Effector memory CD8-positive, alpha-beta T cell (primary cell): ENCODE measurements around the gene PTBP3.
"Not testable (repeated sequence)": the region's sequence is repeated elsewhere in the genome, so short reads cannot be mapped to it uniquely, and the experiment has no call there.

ENCODE experiments used
- ATAC-seq: fragments of 150-1000 bp; cut with Tn5 transposase; replicated peaks from 2 replicates; pipeline ENCODE4 v1.10.0; 2021; ENCODE audit warnings: mild to moderate bottlenecking, moderate library complexity
- DNase-seq, 3 experiments: peaks; one replicate each; pipeline ENCODE4 v3.0.0; 2021
- H3K27ac Mint-ChIP-seq, 2 donors: one replicate each; pipeline ENCODE4 v1.8.0; 2022; ENCODE audit warnings: mild to moderate bottlenecking in 2 of 2, mixed read lengths in 2 of 2, moderate library complexity in 2 of 2
- H3K27me3 Mint-ChIP-seq, 2 donors: one replicate each; pipeline ENCODE4 v1.8.0; 2022; ENCODE audit warnings: mixed read lengths in 2 of 2
- H3K36me3 Mint-ChIP-seq: one replicate; pipeline ENCODE4 v1.8.0; 2022; ENCODE audit warnings: mild to moderate bottlenecking, moderate library complexity, mixed read lengths; ENCODE audit not compliant: insufficient read depth
- H3K4me1 Mint-ChIP-seq, 2 donors: one replicate each; pipeline ENCODE4 v1.8.0; 2022; ENCODE audit warnings: low read depth in 2 of 2, mixed read lengths in 2 of 2
- H3K4me3 Mint-ChIP-seq, 2 donors: one replicate each; pipeline ENCODE4 v1.8.0; 2022; ENCODE audit warnings: mild to moderate bottlenecking in 2 of 2, mixed read lengths in 2 of 2, moderate library complexity in 2 of 2
- H3K9me3 Mint-ChIP-seq, 2 donors: one replicate each; pipeline ENCODE4 v1.8.0; 2022; ENCODE audit warnings: mixed read lengths in 2 of 2

The PTBP3 gene

GRCh38 chr9:112267086-112267485, 66.3 kb downstream of the PTBP3 start:
- Mint-ChIP-seq H3K4me1 (peaks cover 16 to 45% of the 10 kb centered on the region in 2 donors), H3K36me3 (peaks cover 35% of the 10 kb centered on the region)
- not testable (repeated sequence) for H3K4me3 Mint-ChIP-seq, ATAC-seq, DNase-seq, H3K9me3 Mint-ChIP-seq, H3K27me3 Mint-ChIP-seq, H3K27ac Mint-ChIP-seq

- Mint-ChIP-seq H3K27me3 (no peaks in the 10 kb centered on the region), H3K4me3 (no peak overlapping the region), H3K36me3 (peaks cover 32% of the 10 kb centered on the region), H3K9me3 (no peaks in the 10 kb centered on the region), H3K27ac (no peak overlapping the region), H3K4me1 (peaks cover 20 to 53% of the 10 kb centered on the region in 2 donors)
- ATAC-seq = no peak
- no peak for DNase-seq
These were observed 68.0 kb downstream of the PTBP3 start for GRCh38 chr9:112265391-112265790.

- H3K36me3 Mint-ChIP-seq = peaks cover 21% of the 10 kb centered on the region
- H3K27ac Mint-ChIP-seq = peak overlapping the region in 1 of 2 donors; percentile 10
- peaks cover 20 to 57% of the 10 kb centered on the region in 2 donors for H3K4me1 Mint-ChIP-seq
- ATAC-seq = no peak
- H3K4me3 Mint-ChIP-seq = no peak overlapping the region
- no peaks in the 10 kb centered on the region for H3K9me3 Mint-ChIP-seq
- no peak for DNase-seq
- no peaks in the 10 kb centered on the region for H3K27me3 Mint-ChIP-seq
These were observed 70.8 kb downstream of the PTBP3 start for GRCh38 chr9:112262577-112262976.

- no peak overlapping the region for H3K4me3 Mint-ChIP-seq
- ATAC-seq (no peak), DNase-seq (no peak)
- peak overlapping the region; percentile 1 to 3 for H3K27ac Mint-ChIP-seq
- H3K4me1 Mint-ChIP-seq = peaks cover 20 to 57% of the 10 kb centered on the region in 2 donors
- peaks cover 11% of the 10 kb centered on the region for H3K36me3 Mint-ChIP-seq
- no peaks in the 10 kb centered on the region for H3K9me3 Mint-ChIP-seq
- H3K27me3 Mint-ChIP-seq = no peaks in the 10 kb centered on the region
These were observed 72.3 kb downstream of the PTBP3 start for GRCh38 chr9:112261133-112261532.

GRCh38 chr9:112258106-112258505, 75.3 kb downstream of the PTBP3 start:
- no peak overlapping the region for H3K4me3 Mint-ChIP-seq
- no peak overlapping the region for H3K27ac Mint-ChIP-seq
- no peaks in the 10 kb centered on the region for H3K27me3 Mint-ChIP-seq
- DNase-seq (no peak), ATAC-seq (no peak)
- H3K4me1 Mint-ChIP-seq = peaks cover 14 to 46% of the 10 kb centered on the region in 2 donors
- no peaks in the 10 kb centered on the region for H3K9me3 Mint-ChIP-seq
- H3K36me3 Mint-ChIP-seq = peaks cover 20% of the 10 kb centered on the region

- Mint-ChIP-seq H3K36me3 (peaks cover 15% of the 10 kb centered on the region), H3K27me3 (no peaks in the 10 kb centered on the region), H3K9me3 (no peaks in the 10 kb centered on the region), H3K4me3 (no peak overlapping the region), H3K27ac (peak overlapping the region in 1 of 2 donors; percentile 84), H3K4me1 (peaks cover 15 to 34% of the 10 kb centered on the region in 2 donors)
- DNase-seq (no peak), ATAC-seq (no peak)
These were observed 81.2 kb downstream of the PTBP3 start for GRCh38 chr9:112252194-112252593.

GRCh38 chr9:112249277-112249676, 84.1 kb downstream of the PTBP3 start:
- DNase-seq (no peak), ATAC-seq (no peak)
- Mint-ChIP-seq H3K4me3 (no peak overlapping the region), H3K4me1 (peaks cover 15 to 32% of the 10 kb centered on the region in 2 donors), H3K27ac (peak overlapping the region; percentile 8 to 11), H3K27me3 (no peaks in the 10 kb centered on the region), H3K9me3 (no peaks in the 10 kb centered on the region), H3K36me3 (peaks cover 28% of the 10 kb centered on the region)

- H3K27ac Mint-ChIP-seq = peak overlapping the region; percentile 8 to 11
- H3K36me3 Mint-ChIP-seq = peaks cover 28% of the 10 kb centered on the region
- DNase-seq (no peak), ATAC-seq (no peak)
- no peaks in the 10 kb centered on the region for H3K9me3 Mint-ChIP-seq
- peaks cover 15 to 31% of the 10 kb centered on the region in 2 donors for H3K4me1 Mint-ChIP-seq
- no peaks in the 10 kb centered on the region for H3K27me3 Mint-ChIP-seq
- no peak overlapping the region for H3K4me3 Mint-ChIP-seq
These were observed 84.7 kb downstream of the PTBP3 start for GRCh38 chr9:112248722-112249121.

GRCh38 chr9:112247090-112247489, 86.3 kb downstream of the PTBP3 start:
- H3K9me3 Mint-ChIP-seq = no peaks in the 10 kb centered on the region
- peak overlapping the region in 1 of 2 donors; percentile 73 for H3K27ac Mint-ChIP-seq
- no peak for DNase-seq
- no peak for ATAC-seq
- peaks cover 8 to 21% of the 10 kb centered on the region in 2 donors for H3K4me1 Mint-ChIP-seq
- H3K4me3 Mint-ChIP-seq = no peak overlapping the region
- H3K36me3 Mint-ChIP-seq = peaks cover 26% of the 10 kb centered on the region
- H3K27me3 Mint-ChIP-seq = no peaks in the 10 kb centered on the region

GRCh38 chr9:112245126-112245525, 88.3 kb downstream of the PTBP3 start:
- Mint-ChIP-seq H3K9me3 (no peaks in the 10 kb centered on the region), H3K4me3 (no peak overlapping the region), H3K36me3 (peaks cover 28% of the 10 kb centered on the region), H3K4me1 (peaks cover 5 to 15% of the 10 kb centered on the region in 2 donors), H3K27ac (no peak overlapping the region), H3K27me3 (no peaks in the 10 kb centered on the region)
- ATAC-seq (no peak), DNase-seq (no peak)

GRCh38 chr9:112242147-112242804, 91.1 kb downstream of the PTBP3 start:
- H3K27me3 Mint-ChIP-seq = no peaks in the 10 kb centered on the region
- H3K9me3 Mint-ChIP-seq = no peaks in the 10 kb centered on the region
- H3K27ac Mint-ChIP-seq = no peak overlapping the region
- H3K4me3 Mint-ChIP-seq = no peak overlapping the region
- H3K4me1 Mint-ChIP-seq = peaks cover 3 to 16% of the 10 kb centered on the region in 2 donors
- peaks cover 28% of the 10 kb centered on the region for H3K36me3 Mint-ChIP-seq
- no peak for ATAC-seq
- DNase-seq = no peak

- Mint-ChIP-seq H3K4me3 (no peak overlapping the region), H3K36me3 (peaks cover 24% of the 10 kb centered on the region), H3K27me3 (no peaks in the 10 kb centered on the region), H3K27ac (no peak overlapping the region), H3K4me1 (peaks cover 3 to 16% of the 10 kb centered on the region in 2 donors), H3K9me3 (no peaks in the 10 kb centered on the region)
- ATAC-seq = no peak
- DNase-seq = no peak
These were observed 91.9 kb downstream of the PTBP3 start for GRCh38 chr9:112241491-112241890.

GRCh38 chr9:112239708-112240107, 93.7 kb downstream of the PTBP3 start:
- Mint-ChIP-seq H3K4me3 (no peak overlapping the region), H3K27me3 (no peaks in the 10 kb centered on the region), H3K36me3 (peaks cover 17% of the 10 kb centered on the region), H3K9me3 (no peaks in the 10 kb centered on the region), H3K4me1 (peaks cover 3 to 16% of the 10 kb centered on the region in 2 donors), H3K27ac (peak overlapping the region in 1 of 2 donors; percentile 36)
- DNase-seq = no peak
- ATAC-seq = no peak

GRCh38 chr9:112239284-112239683, 94.1 kb downstream of the PTBP3 start:
- ATAC-seq (no peak), DNase-seq (no peak)
- H3K27ac Mint-ChIP-seq = peak overlapping the region in 1 of 2 donors; percentile 36
- H3K36me3 Mint-ChIP-seq = peaks cover 13% of the 10 kb centered on the region
- peaks cover 3 to 16% of the 10 kb centered on the region in 2 donors for H3K4me1 Mint-ChIP-seq
- H3K4me3 Mint-ChIP-seq = no peak overlapping the region
- no peaks in the 10 kb centered on the region for H3K9me3 Mint-ChIP-seq
- H3K27me3 Mint-ChIP-seq = no peaks in the 10 kb centered on the region
